Stimulated activated CD4-positive, alpha-beta T cell treated with anti-CD3 and anti-CD28 coated beads, TNF-alpha, amount 100 ng/mL, for 4 hours (primary cell): ENCODE data around the gene TBC1D22A.
"Not testable (repeated sequence)": the region's sequence is repeated elsewhere in the genome, so short reads cannot be mapped to it uniquely, and the experiment has no call there.

Experiments used
- DNase-seq, 3 experiments: peaks; one replicate each; pipeline ENCODE4 v3.0.0-alpha.2; 2020; ENCODE audit warnings: low read depth in 3 of 3

The TBC1D22A gene

DNA sequence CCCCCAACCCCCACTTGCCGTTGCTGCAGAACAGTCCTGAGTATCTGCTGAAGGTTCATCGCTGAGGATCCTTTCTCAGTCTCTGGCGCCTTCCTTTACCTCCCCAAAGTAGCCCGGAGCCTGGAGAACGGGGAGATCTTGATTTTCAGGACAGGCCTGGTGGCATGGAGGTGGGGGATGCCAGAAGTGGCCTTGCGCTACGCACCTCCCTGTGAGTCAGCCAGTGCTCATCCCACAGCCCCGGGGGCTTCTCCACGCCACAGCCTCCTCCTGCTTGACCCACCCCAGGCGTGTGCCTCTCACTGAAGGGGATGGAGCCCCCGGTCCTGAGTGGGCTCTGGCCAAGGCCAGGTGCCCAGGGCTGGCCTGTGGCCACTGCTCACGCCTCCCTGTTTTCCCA, 339.6 kb downstream of the TBC1D22A start:
- no peak for DNase-seq

DNA sequence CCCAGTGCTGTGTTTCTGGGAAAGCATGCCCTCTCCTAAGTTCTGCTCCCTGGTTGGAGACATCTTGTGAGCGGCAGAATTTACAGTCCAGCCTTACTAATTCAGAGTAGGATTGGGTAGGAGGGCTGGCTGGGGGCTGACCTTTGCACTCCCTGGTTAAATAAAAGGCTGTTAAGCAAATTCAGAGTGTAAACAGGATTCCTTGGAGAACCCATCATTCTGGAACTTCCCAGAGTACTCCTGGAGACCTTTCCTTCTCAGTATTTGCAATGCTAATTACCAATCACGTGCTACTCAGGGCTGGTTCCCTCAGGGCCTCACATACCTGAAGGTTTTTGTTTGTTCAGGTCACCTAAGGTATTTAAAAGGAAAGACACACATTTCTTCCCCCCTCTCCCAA, 340.2 kb downstream of the TBC1D22A start:
- no peak for DNase-seq

DNA sequence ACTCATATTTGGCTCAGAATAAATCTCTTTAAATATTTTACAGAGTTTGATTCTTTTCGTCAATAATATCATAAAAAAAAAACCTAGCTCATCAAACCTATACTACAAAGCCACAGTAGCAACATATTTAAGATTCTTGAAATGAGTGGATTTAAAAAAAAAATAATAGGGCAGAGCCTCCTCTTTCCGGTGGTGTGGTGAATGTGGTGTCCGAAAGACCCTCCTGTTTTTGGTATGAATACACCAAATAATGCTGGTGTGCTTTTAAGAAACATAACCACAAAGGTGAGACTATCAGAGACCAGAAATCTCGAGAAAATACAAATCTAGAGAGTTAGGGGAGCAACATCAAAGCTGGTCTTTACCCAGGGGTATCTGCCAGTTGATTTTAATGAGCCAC, 342.6 kb downstream of the TBC1D22A start:
- no peak for DNase-seq

DNA sequence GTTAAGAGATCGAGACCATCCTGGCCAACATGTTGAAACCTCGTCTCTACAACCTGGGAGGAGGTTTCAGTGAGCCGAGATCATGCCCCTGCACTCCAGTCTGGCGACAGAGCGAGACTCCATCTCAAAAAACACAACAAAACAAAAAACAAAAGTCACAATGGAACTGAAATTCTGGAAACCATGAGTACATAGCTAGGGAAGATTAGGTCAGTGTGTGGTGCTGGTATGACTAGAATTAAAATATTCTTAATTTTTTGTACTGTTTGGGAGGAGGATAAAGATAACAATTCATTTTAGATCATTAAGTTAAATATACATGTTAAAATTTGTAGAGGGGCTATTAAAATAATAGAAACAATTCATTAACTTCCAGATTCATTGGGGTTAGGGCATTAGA, 344.4 kb downstream of the TBC1D22A start:
- no peak for DNase-seq

DNA sequence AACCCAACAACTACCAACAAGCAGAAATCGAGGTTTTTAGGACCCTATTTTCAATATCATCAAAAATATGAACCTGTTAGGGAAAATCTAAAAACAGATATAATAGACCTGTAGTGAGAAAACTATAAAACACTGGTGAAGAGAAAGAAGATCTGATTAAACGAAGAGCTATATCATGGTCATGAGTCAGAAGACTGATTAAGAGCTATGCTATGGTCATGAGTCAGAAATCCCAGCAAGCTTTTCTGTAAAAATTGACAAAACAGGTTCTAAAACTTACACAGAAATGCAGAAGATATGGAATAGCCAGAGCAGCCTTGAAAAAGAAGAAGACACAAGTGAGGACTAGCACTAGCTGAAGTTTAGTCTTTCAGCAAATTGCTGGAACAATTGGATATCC, 345.0 kb downstream of the TBC1D22A start:
- DNase-seq = no peak

DNA sequence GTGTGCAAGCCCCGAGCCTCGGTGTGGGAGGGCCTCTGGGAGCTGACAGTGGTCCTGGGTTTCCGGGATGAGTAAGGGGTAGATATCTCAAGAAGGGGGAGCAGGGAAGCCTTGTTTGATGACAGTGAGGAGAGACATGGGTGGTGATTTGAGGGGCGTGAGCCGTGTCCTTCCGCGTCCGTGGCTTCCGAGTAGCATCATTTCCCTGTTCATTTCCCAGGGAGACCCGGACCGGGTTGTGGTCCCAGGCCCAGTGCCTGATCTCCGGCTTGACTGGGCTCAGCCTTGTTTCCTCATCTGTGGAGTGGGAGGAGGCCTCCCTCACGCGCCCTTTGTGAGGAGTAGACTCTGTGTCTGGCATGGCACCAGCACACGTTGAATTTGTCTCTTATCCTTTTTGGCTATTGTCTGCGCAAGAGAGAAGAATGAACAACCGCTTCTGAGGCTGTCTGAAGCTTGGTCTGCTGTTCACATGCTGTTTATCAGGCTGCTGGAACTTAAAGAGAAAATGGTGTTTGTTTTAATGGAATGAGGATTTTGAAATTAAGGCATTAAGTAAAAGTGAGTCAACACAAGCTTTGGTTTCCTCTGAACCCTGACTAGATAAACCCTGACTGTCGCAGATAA, 348.5 kb downstream of the TBC1D22A start:
- no peak for DNase-seq

DNA sequence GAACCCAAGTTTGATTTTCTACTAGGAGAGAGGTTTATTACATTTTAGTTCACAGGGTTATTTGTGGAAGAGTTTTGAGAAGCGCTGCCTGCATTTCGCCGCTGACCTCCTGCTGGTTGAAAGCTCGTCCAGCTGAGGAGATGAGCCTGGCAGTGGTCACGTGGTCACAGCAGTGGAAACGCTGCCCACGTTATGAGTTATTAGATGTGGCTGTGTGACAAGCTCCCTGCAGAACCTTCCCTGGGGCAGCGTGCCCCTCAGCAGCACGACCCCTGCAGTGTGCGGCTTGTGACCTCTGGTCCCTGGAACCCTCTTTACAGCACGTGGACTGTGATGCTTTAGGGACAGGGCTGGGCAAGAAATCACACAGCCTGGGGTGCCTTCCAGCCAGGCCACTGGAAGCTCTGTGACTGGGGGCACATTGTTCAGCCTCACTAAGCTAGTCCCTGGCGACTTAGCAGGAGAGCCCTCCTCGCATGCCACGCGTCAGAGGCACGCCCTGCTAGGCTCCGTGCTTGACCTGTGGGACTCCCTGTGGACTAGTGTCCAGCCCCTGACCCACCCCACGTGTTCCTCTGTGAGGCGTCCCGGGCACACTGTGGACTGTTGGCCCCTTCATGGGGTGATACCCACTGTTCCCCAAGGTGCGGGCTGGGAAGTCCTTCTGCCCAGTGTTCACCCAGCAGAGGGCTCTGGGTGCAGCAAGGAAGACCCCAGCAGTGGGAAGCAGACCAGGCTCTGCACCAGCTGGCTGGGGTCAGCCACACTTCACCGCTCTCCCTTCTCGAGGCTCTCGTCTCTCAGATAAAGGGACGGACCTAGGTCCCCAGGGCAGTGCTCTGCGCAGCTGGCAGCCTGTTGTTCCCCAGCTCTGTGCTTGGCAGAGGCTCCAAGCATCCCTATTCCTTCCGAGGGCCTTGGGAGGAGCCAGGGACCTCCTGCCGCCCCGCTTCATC, 349.5 kb downstream of the TBC1D22A start:
- no peak for DNase-seq

DNA sequence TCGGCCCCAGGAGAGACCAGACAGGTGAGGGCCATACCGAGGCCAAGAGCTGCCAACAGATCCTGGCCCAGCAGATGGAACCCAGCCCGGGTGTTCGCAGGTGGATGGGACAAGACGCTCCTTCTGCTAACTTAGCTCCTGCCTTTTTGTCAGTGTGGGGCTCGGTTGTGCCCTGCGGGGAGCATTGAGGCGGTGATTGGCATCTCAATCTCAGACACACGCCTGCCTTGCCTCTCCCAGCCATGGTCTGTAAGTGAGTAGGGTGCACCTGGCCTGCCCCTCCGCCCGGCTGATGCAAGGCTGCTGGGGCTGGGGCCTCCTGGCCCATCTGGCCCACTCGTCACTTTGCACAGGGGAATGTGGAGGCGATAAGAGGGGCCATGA, 350.1 kb downstream of the TBC1D22A start:
- no peak for DNase-seq

DNA sequence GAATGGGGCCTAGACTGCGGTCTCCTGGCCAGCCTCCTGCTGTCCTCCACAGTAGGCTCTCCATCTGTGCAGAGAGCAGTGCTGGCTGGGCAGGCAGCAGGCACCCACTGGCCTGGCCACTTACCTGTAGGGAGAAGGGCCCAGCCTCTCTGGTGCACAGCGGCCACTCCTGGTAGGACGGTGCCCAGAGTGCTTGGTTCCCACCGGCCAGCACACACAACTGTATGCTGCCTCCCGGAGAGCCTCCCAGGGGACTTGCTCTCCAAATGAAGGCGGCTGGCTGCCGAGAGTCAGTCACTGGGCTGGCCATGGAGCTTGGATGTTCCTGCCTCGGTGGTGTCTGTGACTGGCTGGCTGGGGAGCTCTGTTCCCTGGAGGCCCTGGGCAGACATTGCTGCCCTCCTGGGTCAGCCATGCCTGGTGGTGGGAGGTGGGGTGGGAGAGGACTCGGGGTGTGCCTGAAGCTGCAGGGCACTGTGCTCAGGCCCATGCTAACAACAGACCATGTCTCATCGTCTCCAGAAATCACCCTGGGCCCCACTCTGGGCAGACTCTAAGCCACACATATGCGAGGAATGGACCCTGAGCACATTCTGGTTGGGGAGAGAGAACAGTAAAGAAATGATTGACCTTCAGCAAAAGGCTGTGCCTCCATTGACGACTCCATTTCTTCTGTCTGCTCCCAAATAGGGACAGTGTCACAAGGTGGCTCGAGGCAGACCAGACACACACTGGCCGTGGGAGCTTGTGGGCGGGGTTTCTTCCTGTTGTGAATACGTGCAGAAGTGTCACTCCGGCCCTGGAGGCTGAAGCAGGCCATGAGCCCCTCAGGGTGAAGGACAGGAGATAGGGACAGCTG, 350.8 kb downstream of the TBC1D22A start:
- no peak for DNase-seq

DNA sequence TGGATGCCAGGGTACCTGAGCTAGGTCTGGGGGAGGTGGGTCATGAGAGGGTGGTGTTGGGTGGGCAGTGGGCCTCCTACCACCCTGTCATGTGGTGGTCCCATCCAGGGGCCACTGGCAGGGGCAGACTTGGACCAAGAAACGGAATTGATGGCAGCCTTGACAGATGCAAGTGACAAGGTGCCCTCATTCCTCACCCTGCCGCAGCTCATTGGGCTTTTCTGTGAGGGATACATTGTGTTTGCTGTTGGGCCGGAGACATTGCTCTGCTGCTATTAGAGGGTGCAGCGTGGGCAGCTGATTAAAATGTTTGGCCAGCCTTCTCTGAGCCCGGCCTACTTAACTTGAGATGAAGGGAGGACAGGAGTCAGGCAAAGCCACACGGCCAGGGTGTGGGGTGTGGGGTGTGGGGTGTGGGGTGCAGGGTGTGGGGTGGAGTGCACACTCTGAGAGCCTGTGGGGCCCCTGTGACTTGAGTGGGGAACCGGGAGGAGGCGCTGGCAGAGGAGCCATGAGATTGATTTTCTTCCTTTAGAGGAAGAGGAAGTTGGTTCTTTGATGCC, 351.5 kb downstream of the TBC1D22A start:
- DNase-seq = no peak

DNA sequence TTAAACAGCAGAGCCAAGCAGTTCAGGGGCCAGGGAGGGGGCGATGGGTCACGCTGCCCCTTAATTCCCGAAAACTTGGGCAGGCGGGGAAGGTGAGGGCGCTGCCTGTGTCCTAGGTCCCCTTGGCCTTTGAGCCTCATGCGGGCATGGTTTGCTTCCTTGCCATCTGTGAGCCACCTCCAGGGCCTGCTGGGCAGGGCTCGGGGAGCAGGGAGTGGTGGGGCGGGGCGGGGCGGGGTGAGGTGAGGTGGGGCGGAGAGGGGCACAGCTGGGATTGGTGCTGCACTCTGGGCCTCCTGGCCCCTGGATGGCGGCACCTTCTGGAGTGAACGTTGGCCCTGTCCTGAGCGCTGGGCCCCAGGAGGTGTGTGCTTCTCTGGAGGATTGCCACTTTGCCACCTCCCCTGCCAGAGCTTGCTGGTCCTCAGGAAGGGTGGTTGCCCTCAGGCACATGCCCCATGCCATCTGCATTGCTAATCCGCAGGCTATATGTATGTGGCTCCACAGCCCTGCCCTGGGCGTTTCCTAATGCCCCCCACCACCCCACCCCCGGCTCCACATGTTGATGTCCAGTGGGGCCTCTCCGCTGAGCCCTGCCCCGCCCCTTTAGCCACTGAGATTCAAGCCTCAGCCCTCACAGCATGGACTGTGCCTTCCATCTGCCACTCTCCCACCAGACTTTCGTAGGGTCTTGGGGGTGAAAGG, 352.5 kb downstream of the TBC1D22A start:
- no peak for DNase-seq

DNA sequence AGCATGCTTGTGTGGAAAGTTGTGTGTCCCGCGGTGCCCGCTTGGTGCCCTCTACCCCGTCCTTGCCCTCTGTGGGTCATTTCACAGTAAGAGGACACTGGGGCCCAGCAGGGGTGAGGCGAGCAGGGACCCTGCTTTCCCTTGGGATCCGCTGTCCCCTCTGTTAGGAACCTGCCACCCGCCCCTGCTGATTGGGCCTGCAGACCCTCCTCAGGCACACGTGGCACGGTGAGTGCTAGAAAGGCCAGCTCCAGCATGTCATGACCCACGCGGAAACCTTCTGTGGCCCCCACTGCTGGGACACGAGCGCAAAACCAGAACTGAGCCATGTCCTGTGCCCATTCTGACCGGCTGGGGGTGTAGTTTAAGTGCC, 353.1 kb downstream of the TBC1D22A start:
- no peak for DNase-seq

DNA sequence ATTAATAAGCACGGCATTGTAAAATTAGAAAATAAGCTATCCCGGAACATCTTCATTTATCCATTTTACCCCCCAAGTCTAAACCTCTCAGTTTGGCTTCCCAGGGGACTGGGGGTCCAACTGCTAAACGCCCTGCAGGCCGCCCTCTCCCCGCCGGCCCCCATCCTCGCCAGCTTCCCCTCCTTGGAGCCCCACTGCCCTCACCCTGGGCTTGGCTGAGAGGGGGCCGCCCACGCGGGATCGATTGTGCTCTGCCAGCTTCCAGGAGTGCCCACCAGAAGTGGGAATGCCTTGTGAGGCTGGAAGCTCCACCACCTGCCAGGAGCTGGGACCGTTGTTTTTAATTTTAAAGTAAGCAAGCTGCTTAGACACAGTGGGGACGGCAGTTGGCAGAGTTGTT, 353.5 kb downstream of the TBC1D22A start:
- DNase-seq = no peak

DNA sequence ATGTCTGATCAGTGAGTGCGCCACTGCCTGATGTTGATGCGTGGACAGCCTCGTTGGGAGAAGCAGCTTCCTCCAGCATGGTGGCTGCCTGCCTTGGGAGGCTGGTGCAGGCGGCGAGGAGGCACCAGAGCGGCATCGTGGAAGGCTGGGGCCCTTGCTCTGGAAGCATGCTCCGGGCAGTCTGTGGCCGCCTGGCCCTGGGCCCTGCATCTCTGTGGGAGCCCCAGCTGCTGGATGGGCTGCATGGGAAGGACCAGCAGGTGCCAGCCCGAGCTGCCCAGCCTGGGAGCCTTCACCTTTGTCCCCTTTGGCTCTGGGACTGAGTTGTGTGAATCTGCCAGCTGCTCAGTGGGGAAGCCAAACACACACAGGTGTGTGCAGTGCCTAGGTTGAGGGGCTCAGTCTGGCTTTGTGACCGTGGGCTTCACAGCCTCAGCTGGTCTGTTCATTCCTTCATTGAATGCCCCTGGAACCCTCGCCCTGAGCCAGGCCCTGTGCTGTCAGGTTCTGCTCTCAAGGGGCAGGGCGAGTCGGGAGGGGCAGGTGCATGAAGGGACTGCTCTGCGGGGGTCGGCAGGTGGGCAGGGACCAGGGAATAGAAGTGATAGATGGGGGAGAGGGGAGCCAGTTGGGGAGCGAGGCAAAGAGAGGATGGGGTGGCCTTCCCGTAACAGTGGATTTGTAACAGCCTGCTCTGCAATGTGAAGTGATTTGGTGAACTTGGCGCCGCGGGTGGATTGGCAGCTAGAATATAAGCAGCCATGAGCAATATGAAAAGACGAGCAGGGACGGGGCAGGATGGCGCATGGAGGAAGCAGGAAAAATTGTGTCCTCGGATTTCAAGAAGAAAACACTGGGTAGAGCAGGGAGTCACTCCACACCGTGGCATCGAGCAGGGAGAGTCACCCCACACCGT, 354.2 kb downstream of the TBC1D22A start:
- no peak for DNase-seq

DNA sequence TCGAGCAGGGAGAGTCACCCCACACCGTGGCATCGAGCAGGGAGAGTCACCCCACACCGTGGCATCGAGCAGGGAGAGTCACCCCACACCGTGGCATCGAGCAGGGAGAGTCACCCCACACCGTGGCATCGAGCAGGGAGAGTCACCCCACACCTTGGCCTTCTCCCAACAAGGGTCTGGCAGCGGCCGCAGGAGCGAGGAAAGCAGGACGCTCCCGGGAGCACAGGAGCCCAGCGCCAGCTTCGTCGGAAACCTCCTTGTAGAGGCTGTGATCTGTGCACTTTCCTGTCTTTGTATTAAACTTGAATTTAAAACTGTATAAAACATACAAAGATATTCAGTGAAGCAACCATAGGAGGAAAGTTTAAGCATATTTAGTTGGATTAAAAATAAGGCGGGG, 355.0 kb downstream of the TBC1D22A start:
- not testable (repeated sequence) for DNase-seq

DNA sequence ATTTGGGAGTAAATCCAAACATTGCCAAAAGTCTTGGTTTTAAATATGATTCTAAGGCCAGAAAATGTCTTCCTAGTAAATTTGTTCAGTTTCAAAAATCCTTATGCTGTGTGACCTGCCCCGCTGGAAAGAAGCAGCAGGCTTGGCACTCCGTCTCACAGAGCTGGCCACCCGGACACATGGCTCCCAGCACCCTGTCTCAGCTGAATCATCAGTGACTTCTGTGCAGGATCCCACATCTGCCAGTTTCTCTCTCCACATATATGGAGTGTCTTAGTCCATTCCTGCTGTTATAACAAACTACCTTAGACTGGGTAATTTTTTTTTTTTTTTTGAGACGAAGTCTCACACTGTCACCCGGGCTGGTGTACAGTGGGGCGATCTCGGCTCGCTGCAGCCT, 356.7 kb downstream of the TBC1D22A start:
- no peak for DNase-seq

DNA sequence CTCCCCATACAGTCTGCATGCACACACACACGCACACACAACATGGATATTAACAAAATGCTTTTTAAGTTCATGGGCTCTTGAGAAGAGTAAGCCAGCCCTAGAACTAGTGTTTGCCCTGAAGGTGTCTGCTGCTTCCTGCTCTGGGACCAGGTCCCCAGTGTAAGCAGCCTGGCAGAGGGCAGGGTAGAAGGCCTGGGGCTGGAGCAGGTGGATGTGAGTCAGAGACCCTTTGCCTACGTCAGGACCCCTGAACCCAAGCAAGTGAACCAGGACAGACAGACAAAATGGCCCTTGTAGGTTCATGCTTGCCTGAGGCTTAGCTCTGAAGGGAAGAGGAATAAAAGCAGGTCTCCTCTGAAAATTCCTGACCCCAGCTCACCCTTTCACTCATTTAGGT, 357.9 kb downstream of the TBC1D22A start:
- no peak for DNase-seq

DNA sequence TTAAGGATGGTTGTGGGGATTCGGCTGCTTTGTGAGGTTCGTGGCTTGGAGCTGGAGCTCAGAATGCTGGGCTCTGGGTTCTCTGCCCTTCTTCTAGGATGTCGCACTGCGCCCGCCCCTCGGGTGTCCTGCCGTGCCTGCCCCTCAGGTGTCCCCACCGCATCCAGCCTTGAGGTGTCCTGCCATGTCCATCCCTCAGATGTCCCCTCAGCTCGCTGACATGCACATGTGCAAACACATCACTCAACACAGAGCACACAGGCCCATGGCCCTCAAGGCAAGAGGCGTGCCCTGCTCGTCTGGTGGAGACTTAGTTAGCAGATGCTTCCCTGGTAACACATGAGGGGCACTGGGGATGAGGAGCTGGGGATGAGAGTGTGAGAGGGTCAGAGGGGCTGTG, 359.3 kb downstream of the TBC1D22A start:
- no peak for DNase-seq

DNA sequence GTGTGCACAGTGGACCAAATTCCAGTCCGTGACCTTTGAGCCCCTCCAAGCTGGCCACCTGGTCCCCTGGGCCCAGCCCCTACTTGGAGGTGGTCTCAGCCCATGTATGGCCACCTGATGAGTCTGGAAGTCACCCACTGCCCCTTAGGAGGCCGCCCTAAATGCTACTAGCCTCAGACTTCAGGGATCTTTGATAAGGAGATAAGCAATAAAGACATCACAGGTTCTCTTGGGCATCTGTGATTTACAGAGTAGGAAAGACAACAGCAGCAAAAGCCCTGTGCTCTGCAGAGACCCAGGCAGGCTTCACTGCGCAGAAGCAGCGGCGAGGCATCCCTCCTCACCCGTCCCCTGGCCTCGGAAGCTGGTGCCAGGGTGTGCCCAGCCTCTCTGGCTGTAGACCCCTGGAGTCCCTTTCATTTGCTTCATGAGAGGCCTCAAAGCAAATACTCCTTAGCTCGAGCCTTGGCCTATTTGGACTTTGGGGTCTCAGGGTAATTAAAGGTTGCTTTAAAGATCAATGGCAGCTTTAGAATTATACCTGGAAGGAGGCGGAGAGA, 360.1 kb downstream of the TBC1D22A start:
- DNase-seq = no peak
